Activated CD8-positive, alpha-beta T cell treated with anti-CD3 and anti-CD28 coated beads, Interleukin-2, amount 10 ng/mL, durations not matched to agents 7 days and 5 days (primary cell): Measurements from ENCODE around the gene LATS2. TPM values are rescaled to one million over a fixed set of nuclear protein-coding genes. Genes with fewer than 3 reads are reported as not detected.

Experiments
- ATAC-seq: fragments of 150-1000 bp; cut with Tn5 transposase; one replicate; pipeline ENCODE4 v1.10.0; 2021; ENCODE audit warnings: moderate library complexity
- CTCF ChIA-PET: fragments of 350-600 bp; sonication (Branson Sonifier 250); formaldehyde crosslinking; loops from one replicate; lab custom pipeline; 2021; ENCODE audit warnings: antibody characterized with exemption; lab: Charles Lee
- POLR2A ChIA-PET: fragments of 350-600 bp; sonication (Branson Sonifier 250); formaldehyde crosslinking; loops from one replicate; lab custom pipeline; 2021; ENCODE audit warnings: antibody characterized with exemption; lab: Charles Lee
- DNase-seq: peaks from one replicate; pipeline ENCODE4 v3.0.0-alpha.2; 2020
- H3K27ac Mint-ChIP-seq: one replicate; pipeline ENCODE4 v1.8.0; 2021; ENCODE audit warnings: mild to moderate bottlenecking, mixed read lengths
- H3K27me3 Mint-ChIP-seq: one replicate; pipeline ENCODE4 v1.8.0; 2021; ENCODE audit warnings: low read depth, mixed read lengths
- H3K36me3 Mint-ChIP-seq: one replicate; pipeline ENCODE4 v1.8.0; 2021; ENCODE audit warnings: low read depth, mixed read lengths
- H3K4me1 Mint-ChIP-seq: one replicate; pipeline ENCODE4 v1.8.0; 2021; ENCODE audit warnings: low read depth, mixed read lengths
- H3K4me3 Mint-ChIP-seq: one replicate; pipeline ENCODE4 v1.8.0; 2021; ENCODE audit warnings: mild to moderate bottlenecking, mixed read lengths
- H3K9me3 Mint-ChIP-seq: one replicate; pipeline ENCODE4 v1.8.0; 2022; ENCODE audit warnings: mixed read lengths; ENCODE audit not compliant: insufficient read depth
- total RNA-seq, 2 experiments: library from RNA; stranded (reverse); gene quantifications; one replicate each; pipeline ENCODE4 v1.2.3, GENCODE V29; 2021

LATS2 gene
- total RNA-seq, 2 experiments from 2014 or later: 3.1 to 4.2 TPM

- no peak overlapping the region for H3K27ac Mint-ChIP-seq
- H3K27me3 Mint-ChIP-seq: peaks cover 5% of the 10 kb centered on the region
- H3K4me1 Mint-ChIP-seq: peaks cover 2% of the 10 kb centered on the region
- no peaks in the 10 kb centered on the region for H3K9me3 Mint-ChIP-seq
- no peak overlapping the region for H3K4me3 Mint-ChIP-seq
- CTCF ChIA-PET: no interaction called here
- ATAC-seq: no peak
- no peak for DNase-seq
- peaks cover 2% of the 10 kb centered on the region for H3K36me3 Mint-ChIP-seq
- POLR2A ChIA-PET: no interaction called here
These were observed 67.0 kb downstream of the LATS2 start for GRCh38 chr13:20994441-20994821.

GRCh38 chr13:20993661-20994440 is 67.5 kb downstream of the LATS2 start:
- ChIA-PET CTCF (no interaction called here), POLR2A (no interaction called here)
- Mint-ChIP-seq H3K27ac (no peak overlapping the region), H3K4me1 (peaks cover 2% of the 10 kb centered on the region), H3K9me3 (no peaks in the 10 kb centered on the region), H3K4me3 (no peak overlapping the region), H3K36me3 (peaks cover 2% of the 10 kb centered on the region), H3K27me3 (peaks cover 5% of the 10 kb centered on the region)
- no peak for ATAC-seq
- no peak for DNase-seq

GRCh38 chr13:20993211-20993610 is 68.2 kb downstream of the LATS2 start:
- no peak for DNase-seq
- Mint-ChIP-seq H3K27ac (no peak overlapping the region), H3K4me3 (no peak overlapping the region), H3K9me3 (no peaks in the 10 kb centered on the region), H3K27me3 (peaks cover 5% of the 10 kb centered on the region), H3K4me1 (peaks cover 2% of the 10 kb centered on the region), H3K36me3 (peaks cover 2% of the 10 kb centered on the region)
- ChIA-PET POLR2A (no interaction called here), CTCF (no interaction called here)
- no peak for ATAC-seq

- ATAC-seq (no peak), DNase-seq (no peak)
- Mint-ChIP-seq H3K4me3 (no peak overlapping the region), H3K27ac (no peak overlapping the region), H3K36me3 (peaks cover 7% of the 10 kb centered on the region), H3K4me1 (peaks cover 2% of the 10 kb centered on the region), H3K27me3 (peaks cover 5% of the 10 kb centered on the region), H3K9me3 (no peaks in the 10 kb centered on the region)
- ChIA-PET CTCF (no interaction called here), POLR2A (no interaction called here)
These were observed 69.5 kb downstream of the LATS2 start for GRCh38 chr13:20991741-20992520.

GRCh38 chr13:20990910-20991525 is 70.4 kb downstream of the LATS2 start:
- H3K27ac Mint-ChIP-seq: no peak overlapping the region
- no peaks in the 10 kb centered on the region for H3K9me3 Mint-ChIP-seq
- H3K4me3 Mint-ChIP-seq: no peak overlapping the region
- no peak for DNase-seq
- no peak for ATAC-seq
- ChIA-PET CTCF (no interaction called here), POLR2A (no interaction called here)
- H3K36me3 Mint-ChIP-seq: peaks cover 7% of the 10 kb centered on the region
- H3K4me1 Mint-ChIP-seq: peaks cover 2% of the 10 kb centered on the region
- peaks cover 3% of the 10 kb centered on the region for H3K27me3 Mint-ChIP-seq

- ChIA-PET POLR2A (no interaction called here), CTCF (no interaction called here)
- peaks cover 7% of the 10 kb centered on the region for H3K36me3 Mint-ChIP-seq
- ATAC-seq (no peak), DNase-seq (no peak)
- no peaks in the 10 kb centered on the region for H3K27me3 Mint-ChIP-seq
- peaks cover 2% of the 10 kb centered on the region for H3K4me1 Mint-ChIP-seq
- H3K4me3 Mint-ChIP-seq: no peak overlapping the region
- H3K27ac Mint-ChIP-seq: no peak overlapping the region
- no peaks in the 10 kb centered on the region for H3K9me3 Mint-ChIP-seq
These were observed 71.6 kb downstream of the LATS2 start for GRCh38 chr13:20989656-20990321.

- ChIA-PET CTCF (no interaction called here), POLR2A (no interaction called here)
These were observed 72.3 kb downstream of the LATS2 start for GRCh38 chr13:20988909-20989655.

GRCh38 chr13:20988033-20988908 is 73.1 kb downstream of the LATS2 start:
- POLR2A ChIA-PET: no interaction called here
- H3K4me3 Mint-ChIP-seq: no peak overlapping the region

More at GRCh38 chr13:20988909-20989655, 72.3 kb downstream of the LATS2 start:
- Mint-ChIP-seq H3K27me3 (no peaks in the 10 kb centered on the region), H3K9me3 (no peaks in the 10 kb centered on the region), H3K4me1 (peaks cover 2% of the 10 kb centered on the region), H3K27ac (no peak overlapping the region), H3K4me3 (no peak overlapping the region), H3K36me3 (peaks cover 7% of the 10 kb centered on the region)
- DNase-seq (no peak), ATAC-seq (no peak)

GRCh38 chr13:20987599-20987998 is 73.8 kb downstream of the LATS2 start:
- no peaks in the 10 kb centered on the region for H3K9me3 Mint-ChIP-seq
- no peaks in the 10 kb centered on the region for H3K27me3 Mint-ChIP-seq
- ATAC-seq (no peak), DNase-seq (no peak)
- no peaks in the 10 kb centered on the region for H3K4me1 Mint-ChIP-seq
- ChIA-PET CTCF (no interaction called here), POLR2A (no interaction called here)
- no peak overlapping the region for H3K27ac Mint-ChIP-seq
- peaks cover 7% of the 10 kb centered on the region for H3K36me3 Mint-ChIP-seq
- no peak overlapping the region for H3K4me3 Mint-ChIP-seq

More at GRCh38 chr13:20988033-20988908, 73.1 kb downstream of the LATS2 start:
- peaks cover 7% of the 10 kb centered on the region for H3K36me3 Mint-ChIP-seq
- DNase-seq (no peak), ATAC-seq (no peak)
- CTCF ChIA-PET: no interaction called here
- H3K4me1 Mint-ChIP-seq: peaks cover 1% of the 10 kb centered on the region
- no peak overlapping the region for H3K27ac Mint-ChIP-seq
- H3K9me3 Mint-ChIP-seq: no peaks in the 10 kb centered on the region
- H3K27me3 Mint-ChIP-seq: no peaks in the 10 kb centered on the region

- no peaks in the 10 kb centered on the region for H3K9me3 Mint-ChIP-seq
- H3K36me3 Mint-ChIP-seq: peaks cover 8% of the 10 kb centered on the region
- H3K4me3 Mint-ChIP-seq: no peak overlapping the region
- ChIA-PET POLR2A (no interaction called here), CTCF (no interaction called here)
- no peaks in the 10 kb centered on the region for H3K27me3 Mint-ChIP-seq
- DNase-seq (no peak), ATAC-seq (no peak)
- H3K4me1 Mint-ChIP-seq: no peaks in the 10 kb centered on the region
- no peak overlapping the region for H3K27ac Mint-ChIP-seq
These were observed 76.5 kb downstream of the LATS2 start for GRCh38 chr13:20984879-20985278.
